ENCODE data around the gene WNT10A. TPM values are rescaled to one million over a fixed set of nuclear protein-coding genes. Genes with fewer than 3 reads are reported as not detected.

The WNT10A gene
- total and polyA plus RNA-seq, 2 of the 8 experiments (the other 6 are each of a cell fraction or from before 2014, with no cell fraction given), result 0.05 TPM; not detected in 1

- Histone ChIP-seq H3K79me1 (ENCODE audit: low read depth, low read length) (no peaks in the 10 kb centered on the region), H3K9me3 (ENCODE audit: insufficient read depth in 2 of 2, low read depth in 1 of 2, low read length in 1 of 2) (no peaks in the 10 kb centered on the region; a peak in 1 of 4 replicates), H2AFZ (ENCODE audit: low read length) (no peak overlapping the region), H2BK5ac (ENCODE audit: low read depth, low read length) (no peak overlapping the region), H3K23me2 (ENCODE audit: low read depth, low read length) (peaks cover 2% of the 10 kb centered on the region; the same call in 1 of the 2 replicates), H3K14ac (ENCODE audit: insufficient read length) (no peak overlapping the region), H4K8ac (ENCODE audit: extremely low read depth, insufficient read depth, low read length) (no peak overlapping the region), H2BK120ac (replicated peaks; ENCODE audit: low read depth, low read length) (no peak overlapping the region), H2BK12ac (ENCODE audit: low read depth, low read length) (no peak overlapping the region), H3K27me3 (replicated peaks in 1 of 4; ENCODE audit: control insufficient read depth in 3 of 4, extremely low read depth in 1 of 4, insufficient read depth in 3 of 4, low read length in 3 of 4) (peaks cover 56 to 77% (median 64%) of the 10 kb centered on the region in 4 experiments), H4K5ac (ENCODE audit: insufficient read length, low read depth, low read length) (no peak overlapping the region), H3K56ac (replicated peaks; ENCODE audit: insufficient read length, low read depth, low read length) (no peak overlapping the region), H3K23ac (ENCODE audit: insufficient read length) (no peak overlapping the region), H4K20me1 (replicated peaks in 1 of 2; ENCODE audit: control insufficient read depth in 1 of 2, insufficient read depth in 2 of 2, low read length in 2 of 2) (peaks cover 3 to 6% of the 10 kb centered on the region in 2 experiments), H2BK20ac (ENCODE audit: low read length) (no peak overlapping the region), H3K4me3 (ENCODE audit: extremely low read depth in 1 of 4, insufficient read depth in 2 of 4, low read depth in 3 of 4, low read length in 4 of 4) (no peak overlapping the region), H3K9ac (replicated peaks in 1 of 4; ENCODE audit: extremely low read depth in 1 of 4, low read depth in 3 of 4, low read length in 3 of 4) (no peak overlapping the region), H2AK5ac (ENCODE audit: low read depth, low read length) (no peak overlapping the region), H3K18ac (ENCODE audit: extremely low read depth, low read length) (no peak overlapping the region), H2BK15ac (ENCODE audit: low read length) (no peak overlapping the region), H3K27ac (ENCODE audit: low read depth, low read length) (no peak overlapping the region), H3K4me2 (ENCODE audit: insufficient read depth in 1 of 2, low read depth in 2 of 2, low read length in 2 of 2) (no peak overlapping the region), H3K79me2 (ENCODE audit: control insufficient read depth in 1 of 2, insufficient read depth in 2 of 2, low read length in 2 of 2) (no peaks in the 10 kb centered on the region), H3K4ac (replicated peaks; ENCODE audit: insufficient read length, low read depth, low read length) (no peak overlapping the region), H3K36me3 (ENCODE audit: control insufficient read depth in 2 of 4, insufficient read depth in 4 of 4, low read length in 3 of 4) (no peaks in the 10 kb centered on the region), H4K91ac (replicated peaks; ENCODE audit: insufficient read length, low read length) (no peak overlapping the region), H3K4me1 (replicated peaks in 1 of 4; ENCODE audit: control insufficient read depth in 3 of 4, insufficient read depth in 4 of 4, low read length in 3 of 4) (peaks cover 3 to 34% (median 13%) of the 10 kb centered on the region in 4 experiments)
- FAIRE-seq, result no peak
- 36% methylated on average over 12 of the region's 12 CpGs; no CpG with 5 or more reads in 1 of the 2 experiments for WGBS, 2 experiments (ENCODE audit: extremely low coverage in 1 of 2, insufficient coverage in 1 of 2, insufficient read length in 1 of 2, insufficient replicate concordance in 2 of 2, low coverage in 1 of 2, low lambda C conversion rate in 2 of 2, missing lambda C conversion rate in 1 of 2)
- ChIA-PET POLR2A (ENCODE audit: partially characterized antibody) (interaction anchor here (1.3 kb wide), 1 partner anchor 11 kb away, joined by 3 read pairs; no protein-coding TSS in a partner anchor), CTCF (ENCODE audit: partially characterized antibody) (interaction anchor here (1.1 to 17.9 kb wide), 13 partner anchors 16 to 91 kb away, joined by 3 to 783 read pairs (median 12); partner anchors contain the start of genes CDK5R2 and WNT10A)
- DNase-seq (ENCODE audit: low read depth in 1 of 2, low spot score in 2 of 2), result no peak
- TF ChIP-seq SIN3A (conservative IDR thresholded peaks at IDR 0.05 in 1 of 2, IDR thresholded peaks at IDR 0.05 in 1 of 2; ENCODE audit: low read depth in 1 of 2, low read length in 2 of 2) (no peak), TAF1 (IDR thresholded peaks at IDR 0.05; ENCODE audit: low read depth, low read length) (no peak), ASH2L (IDR thresholded peaks at IDR 0.05; ENCODE audit: low read length) (no peak), FOSL1 (IDR thresholded peaks at IDR 0.05; ENCODE audit: insufficient read depth, low read depth, low read length) (no peak), JUND (IDR thresholded peaks at IDR 0.05; ENCODE audit: low read length) (no peak), POLR2A (IDR thresholded peaks at IDR 0.05; ENCODE audit: control extremely low read depth in 1 of 2, low read depth in 2 of 2, low read length in 2 of 2) (no peak), JUN (IDR thresholded peaks at IDR 0.05; ENCODE audit: low read depth, low read length) (no peak), CTBP2 (IDR thresholded peaks at IDR 0.05; ENCODE audit: borderline replicate concordance, insufficient read depth, insufficient read length, low read length) (no peak), TAF7 (optimal IDR thresholded peaks at IDR 0.05; ENCODE audit: borderline replicate concordance, low read depth, low read length) (no peak), SUZ12 (IDR thresholded peaks at IDR 0.05; ENCODE audit: low read length) (no peak), SRF (IDR thresholded peaks at IDR 0.05; ENCODE audit: low read depth, low read length) (no peak), ATF2 (IDR thresholded peaks at IDR 0.05; ENCODE audit: low read length) (no peak)
Observed at GRCh38 chr2:218899147-218899546, 18.5 kb downstream of the WNT10A start.

All from H1 (cell line).